OCI-LY1 (cell line): ENCODE measurements around the gene DIP2C.
"Not testable (repeated sequence)": the region's sequence is repeated elsewhere in the genome, so short reads cannot be mapped to it uniquely, and the experiment has no call there.

Source experiments
- H2AFZ ChIP-seq: fragments of 200-600 bp; sonication (generic), shearing (Covaris generic); 2 replicates; pipeline ENCODE4 v1.6.0; 2014; ENCODE audit warnings: antibody characterized with exemption, mild to moderate bottlenecking, low read length
- H3F3A ChIP-seq: fragments of 200-600 bp; sonication (generic), shearing (Covaris generic); 2 replicates; pipeline ENCODE4 v1.6.0; 2014; ENCODE audit warnings: mild to moderate bottlenecking, antibody characterized with exemption, low read length, moderate library complexity; ENCODE audit not compliant: insufficient read depth
- H3K27ac ChIP-seq: fragments of 200-600 bp; sonication (generic); 2 replicates; pipeline ENCODE4 v1.5.1; 2014; ENCODE audit warnings: low read length, mixed run types, mild to moderate bottlenecking, low read depth; ENCODE audit not compliant: poor library complexity, severe bottlenecking
- H3K27me3 ChIP-seq: fragments of 200-600 bp; sonication (generic); 2 replicates; pipeline ENCODE4 v1.6.0; 2014; ENCODE audit warnings: antibody characterized with exemption, mild to moderate bottlenecking, low read length, moderate library complexity; ENCODE audit not compliant: insufficient read depth
- H3K36me3 ChIP-seq: fragments of 200-600 bp; sonication (generic); 2 replicates; pipeline ENCODE4 v1.6.1; 2014; ENCODE audit warnings: mild to moderate bottlenecking, antibody characterized with exemption, low read length, moderate library complexity, mixed read lengths; ENCODE audit not compliant: insufficient read depth
- H3K4me1 ChIP-seq: fragments of 200-600 bp; sonication (generic); 2 replicates; pipeline ENCODE4 v1.5.1; 2014; ENCODE audit warnings: mild to moderate bottlenecking, low read length, moderate library complexity; ENCODE audit not compliant: insufficient read depth, severe bottlenecking
- H3K4me2 ChIP-seq: fragments of 200-600 bp; sonication (generic), shearing (Covaris generic); 2 replicates; pipeline ENCODE4 v1.6.1; 2014; ENCODE audit warnings: low read length
- H3K4me3 ChIP-seq: fragments of 200-600 bp; sonication (generic); 2 replicates; pipeline ENCODE4 v1.5.1; 2014; ENCODE audit warnings: low read length, low read depth, mild to moderate bottlenecking, mixed read lengths; ENCODE audit not compliant: poor library complexity, severe bottlenecking
- H3K79me2 ChIP-seq: fragments of 200-600 bp; shearing (Covaris generic); 2 replicates; pipeline ENCODE4 v1.6.1; 2016; ENCODE audit warnings: mixed run types, low read length, mixed read lengths; ENCODE audit not compliant: insufficient read depth
- H3K9ac ChIP-seq: fragments of 200-600 bp; sonication (generic), shearing (Covaris generic); 2 replicates; pipeline ENCODE4 v1.6.1; 2014; ENCODE audit warnings: mild to moderate bottlenecking, low read length, mixed read lengths
- H3K9me2 ChIP-seq: fragments of 200-600 bp; sonication (generic), shearing (Covaris generic); 2 replicates; pipeline ENCODE4 v1.6.1; 2014; ENCODE audit warnings: low read depth, mild to moderate bottlenecking, low read length, mixed read lengths
- H3K9me3 ChIP-seq: fragments of 200-600 bp; shearing (Covaris generic); 2 replicates; pipeline ENCODE4 v1.6.1; 2014; ENCODE audit warnings: low read length, mixed read lengths
- H4K20me1 ChIP-seq: fragments of 200-600 bp; sonication (generic), shearing (Covaris generic); 2 replicates; pipeline ENCODE4 v1.6.0; 2016; ENCODE audit warnings: mild to moderate bottlenecking, low read length; ENCODE audit not compliant: insufficient read depth
- EZH2 ChIP-seq: fragments of 200-600 bp; sonication (generic), shearing (Covaris generic); IDR thresholded peaks from 2 replicates; pipeline ENCODE4 v1.8.0; 2017; ENCODE audit warnings: borderline replicate concordance, mixed run types, mild to moderate bottlenecking, antibody characterized with exemption, low read length, moderate library complexity, mixed read lengths
- TF ChIP-seq, protein P1 (sequence below): fragments of 200-600 bp; sonication (generic), shearing (Covaris generic); IDR thresholded peaks from 2 replicates; pipeline ENCODE4 v1.5.1; 2017; ENCODE audit warnings: mild to moderate bottlenecking, antibody characterized with exemption, low read length, moderate library complexity, mixed read lengths

DIP2C gene

DNA sequence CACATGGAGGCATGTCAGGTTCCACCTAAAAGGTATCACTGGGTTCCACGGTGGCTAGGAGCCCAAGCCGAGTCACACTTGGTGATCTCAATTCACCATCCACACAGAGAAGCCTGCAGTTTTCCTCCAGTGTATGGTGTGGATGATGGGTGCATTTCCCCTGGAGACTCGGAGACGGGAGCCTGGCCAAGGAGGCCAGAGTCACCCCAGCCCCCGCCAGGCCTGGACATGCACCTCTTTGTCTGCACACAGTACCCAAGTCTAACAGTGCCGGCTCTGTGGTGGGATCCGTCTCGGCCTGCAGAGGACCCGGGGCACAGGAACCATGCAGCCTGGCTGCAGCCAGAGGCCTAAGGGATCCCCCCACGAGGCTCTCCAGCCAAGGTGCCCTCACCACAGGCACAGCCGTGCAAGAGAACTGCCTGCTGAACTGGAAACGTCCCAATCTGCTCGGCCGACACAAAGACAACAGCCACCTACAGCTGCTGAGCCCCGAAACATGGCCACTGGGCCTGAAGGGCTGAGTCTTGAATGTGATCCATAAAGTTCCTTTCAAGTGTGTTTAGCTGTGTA is 75.2 kb downstream of the DIP2C start:
- H3K4me1 ChIP-seq = peaks cover 55% of the 10 kb centered on the region
- no peak overlapping the region for H2AFZ ChIP-seq
- H3K9me2 ChIP-seq = no peaks in the 10 kb centered on the region
- no peaks in the 10 kb centered on the region for H3K27me3 ChIP-seq
- 0 out of 2 replicates have a peak, but pooled peaks cover 3% of the 10 kb centered on the region for H3K9me3 ChIP-seq
- H4K20me1 ChIP-seq = no peaks in the 10 kb centered on the region
- no peak for TF ChIP-seq EZH2
- TF ChIP-seq, protein P1, sequence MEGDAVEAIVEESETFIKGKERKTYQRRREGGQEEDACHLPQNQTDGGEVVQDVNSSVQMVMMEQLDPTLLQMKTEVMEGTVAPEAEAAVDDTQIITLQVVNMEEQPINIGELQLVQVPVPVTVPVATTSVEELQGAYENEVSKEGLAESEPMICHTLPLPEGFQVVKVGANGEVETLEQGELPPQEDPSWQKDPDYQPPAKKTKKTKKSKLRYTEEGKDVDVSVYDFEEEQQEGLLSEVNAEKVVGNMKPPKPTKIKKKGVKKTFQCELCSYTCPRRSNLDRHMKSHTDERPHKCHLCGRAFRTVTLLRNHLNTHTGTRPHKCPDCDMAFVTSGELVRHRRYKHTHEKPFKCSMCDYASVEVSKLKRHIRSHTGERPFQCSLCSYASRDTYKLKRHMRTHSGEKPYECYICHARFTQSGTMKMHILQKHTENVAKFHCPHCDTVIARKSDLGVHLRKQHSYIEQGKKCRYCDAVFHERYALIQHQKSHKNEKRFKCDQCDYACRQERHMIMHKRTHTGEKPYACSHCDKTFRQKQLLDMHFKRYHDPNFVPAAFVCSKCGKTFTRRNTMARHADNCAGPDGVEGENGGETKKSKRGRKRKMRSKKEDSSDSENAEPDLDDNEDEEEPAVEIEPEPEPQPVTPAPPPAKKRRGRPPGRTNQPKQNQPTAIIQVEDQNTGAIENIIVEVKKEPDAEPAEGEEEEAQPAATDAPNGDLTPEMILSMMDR = no peak
- H3K9ac ChIP-seq = no peak overlapping the region
- H3K36me3 ChIP-seq = no peaks in the 10 kb centered on the region
- H3F3A ChIP-seq = peaks cover 3% of the 10 kb centered on the region
- H3K27ac ChIP-seq = no peak overlapping the region
- no peak overlapping the region for H3K4me2 ChIP-seq
- H3K79me2 ChIP-seq = no peaks in the 10 kb centered on the region
- no peak overlapping the region for H3K4me3 ChIP-seq

DNA sequence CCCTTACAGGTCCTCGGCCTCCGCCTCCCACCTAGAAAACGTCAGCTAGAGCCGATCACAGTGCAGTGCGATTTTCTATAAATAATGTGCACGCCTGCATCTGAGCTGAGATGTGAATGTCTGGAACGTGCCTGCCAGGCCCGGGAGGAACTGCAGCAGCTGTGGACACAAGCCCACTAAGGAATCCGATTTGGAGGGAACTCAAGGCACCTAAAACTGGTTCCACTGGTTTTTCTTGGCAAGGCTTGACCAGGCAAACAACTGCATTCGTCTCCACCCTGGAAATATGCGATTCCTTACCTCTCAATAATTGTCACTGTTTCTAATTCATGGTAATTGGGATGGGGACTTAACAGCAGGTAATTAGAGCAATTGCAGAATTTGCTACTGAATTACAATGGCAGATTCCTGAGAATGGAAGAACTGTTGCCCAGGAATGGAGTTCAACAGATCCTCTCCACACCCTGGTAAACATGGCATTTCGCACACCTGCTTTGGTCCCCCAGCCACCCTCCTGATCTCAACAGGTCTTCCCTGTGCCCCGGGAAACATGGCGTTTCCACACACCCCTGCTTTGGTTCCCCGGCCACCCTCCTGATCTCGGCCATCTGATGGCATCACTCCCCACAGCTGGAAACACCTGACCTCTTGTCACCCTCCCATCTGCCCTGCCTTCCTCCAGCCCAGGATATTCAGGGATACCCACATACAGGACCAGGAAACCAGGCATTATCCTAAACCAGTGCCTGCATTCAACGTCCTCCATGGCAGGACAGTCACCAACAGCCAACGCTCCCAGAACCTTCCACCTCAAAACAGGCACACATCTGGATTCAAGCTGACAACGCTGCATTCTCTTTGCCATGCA is 76.0 kb downstream of the DIP2C start:
- Histone ChIP-seq H3K36me3 (no peaks in the 10 kb centered on the region), H2AFZ (no peak overlapping the region), H3K9ac (no peak overlapping the region), H3K27ac (no peak overlapping the region), H3F3A (peaks cover 10% of the 10 kb centered on the region), H3K79me2 (no peaks in the 10 kb centered on the region), H3K4me2 (no peak overlapping the region), H3K9me2 (no peaks in the 10 kb centered on the region), H3K9me3 (0 out of 2 replicates have a peak, but pooled peaks cover 3% of the 10 kb centered on the region), H3K4me1 (peaks cover 54% of the 10 kb centered on the region), H3K4me3 (no peak overlapping the region), H3K27me3 (no peaks in the 10 kb centered on the region), H4K20me1 (no peaks in the 10 kb centered on the region)
- TF ChIP-seq, protein P1 = no peak
- TF ChIP-seq EZH2 = no peak

DNA sequence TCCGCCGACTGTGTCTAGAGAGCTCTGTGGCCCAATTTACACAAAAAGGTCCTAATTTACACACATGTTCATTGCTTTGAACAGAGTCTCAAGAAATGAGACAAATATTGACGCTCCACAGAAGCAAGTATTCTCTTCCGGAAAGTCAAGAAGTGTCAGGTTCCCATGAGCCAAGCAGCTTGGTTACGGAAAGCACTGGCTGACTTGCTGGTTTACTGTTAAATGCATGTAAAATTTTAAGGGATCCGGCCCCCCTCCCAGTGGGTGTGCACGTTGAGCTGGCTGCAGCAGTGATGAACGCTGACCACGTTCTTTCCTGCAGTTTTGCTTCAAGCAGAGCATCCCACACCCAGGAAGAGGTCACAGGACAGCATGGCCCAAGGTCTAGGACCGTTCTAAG is 76.8 kb downstream of the DIP2C start:
- Histone ChIP-seq H3K27me3 (no peaks in the 10 kb centered on the region), H3K4me1 (peaks cover 47% of the 10 kb centered on the region), H3F3A (peaks cover 10% of the 10 kb centered on the region), H3K4me2 (no peak overlapping the region), H3K9me3 (0 out of 2 replicates have a peak, but pooled peaks cover 3% of the 10 kb centered on the region), H2AFZ (no peak overlapping the region), H3K79me2 (no peaks in the 10 kb centered on the region), H3K4me3 (no peak overlapping the region), H3K27ac (no peak overlapping the region), H3K9ac (no peak overlapping the region), H4K20me1 (no peaks in the 10 kb centered on the region), H3K36me3 (no peaks in the 10 kb centered on the region), H3K9me2 (no peaks in the 10 kb centered on the region)
- TF ChIP-seq, protein P1 = no peak
- TF ChIP-seq EZH2 = no peak

DNA sequence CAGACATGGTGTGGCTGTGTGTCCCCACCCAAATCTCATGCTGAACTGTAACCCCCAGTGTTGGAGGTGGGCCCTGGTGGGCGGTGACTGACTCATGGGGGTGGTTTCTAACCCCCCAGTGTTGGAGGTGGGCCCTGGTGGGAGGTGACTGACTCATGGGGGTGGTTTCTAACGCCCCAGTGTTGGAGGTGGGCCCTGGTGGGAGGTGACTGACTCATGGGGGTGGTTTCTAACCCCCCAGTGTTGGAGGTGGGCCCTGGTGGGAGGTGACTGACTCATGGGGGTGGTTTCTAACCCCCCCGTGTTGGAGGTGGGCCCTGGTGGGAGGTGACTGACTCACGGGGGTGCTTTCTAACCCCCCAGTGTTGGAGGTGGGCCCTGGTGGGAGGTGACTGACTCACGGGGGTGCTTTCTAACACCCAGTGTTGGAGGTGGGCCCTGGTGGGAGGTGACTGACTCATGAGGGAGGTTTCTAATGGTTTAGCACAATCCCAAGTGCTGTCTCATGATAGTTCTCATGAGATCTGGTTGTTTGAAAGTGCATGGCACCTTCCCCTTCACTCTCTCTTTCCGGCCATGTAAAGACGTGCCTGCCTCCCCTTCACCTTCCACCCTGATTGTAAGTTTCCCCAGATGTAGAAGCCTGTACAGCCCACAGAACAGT is 78.7 kb downstream of the DIP2C start:
- H3K9me3 ChIP-seq, H2AFZ ChIP-seq, H3K36me3 ChIP-seq, H4K20me1 ChIP-seq, H3K9me2 ChIP-seq, H3K9ac ChIP-seq, H3K79me2 ChIP-seq, H3K27me3 ChIP-seq, H3K4me2 ChIP-seq, H3K4me3 ChIP-seq, H3K27ac ChIP-seq: not testable (repeated sequence)
- Histone ChIP-seq H3K4me1 (peaks cover 56% of the 10 kb centered on the region), H3F3A (peaks cover 15% of the 10 kb centered on the region)
